Measurements from ENCODE around the gene CARD9. TPM values are rescaled to one million over a fixed set of nuclear protein-coding genes. Genes with fewer than 3 reads are reported as not detected.

The CARD9 gene
- total RNA-seq, 1 donor from 2014 or later: 1.4 TPM

- Mint-ChIP-seq H3K4me3 (peak overlapping the region; percentile 57), H3K27ac (ENCODE audit: unreplicated experiment) (no peak overlapping the region), H3K36me3 (ENCODE audit: low read depth) (peaks cover 3% of the 10 kb centered on the region), H3K27me3 (ENCODE audit: low read depth) (no peaks in the 10 kb centered on the region), H3K9me3 (no peaks in the 10 kb centered on the region), H3K4me1 (peaks cover 8% of the 10 kb centered on the region)
- no peak for TF ChIP-seq CTCF (conservative IDR thresholded peaks at IDR 0.05)
- no peak for DNase-seq (ENCODE audit: low read depth, low spot score)
Observed at GRCh38 chr9:136395345-136396218, 22.1 kb upstream of the CARD9 start.

GRCh38 chr9:136395020-136395340 is 21.5 kb upstream of the CARD9 start:
- no peak overlapping the region for H3K27ac Mint-ChIP-seq (ENCODE audit: unreplicated experiment)
- no peak for DNase-seq (ENCODE audit: low read depth, low spot score)
- peaks cover 8% of the 10 kb centered on the region for H3K4me1 Mint-ChIP-seq
- H3K4me3 Mint-ChIP-seq: no peak overlapping the region
- TF ChIP-seq CTCF (conservative IDR thresholded peaks at IDR 0.05): no peak
- no peaks in the 10 kb centered on the region for H3K9me3 Mint-ChIP-seq
- peaks cover 3% of the 10 kb centered on the region for H3K36me3 Mint-ChIP-seq (ENCODE audit: low read depth)
- H3K27me3 Mint-ChIP-seq (ENCODE audit: low read depth): no peaks in the 10 kb centered on the region

GRCh38 chr9:136394312-136395019 is 21.0 kb upstream of the CARD9 start:
- Mint-ChIP-seq H3K4me3 (no peak overlapping the region), H3K4me1 (peaks cover 8% of the 10 kb centered on the region), H3K27ac (ENCODE audit: unreplicated experiment) (no peak overlapping the region), H3K36me3 (ENCODE audit: low read depth) (peaks cover 6% of the 10 kb centered on the region), H3K9me3 (no peaks in the 10 kb centered on the region), H3K27me3 (ENCODE audit: low read depth) (no peaks in the 10 kb centered on the region)
- TF ChIP-seq CTCF (conservative IDR thresholded peaks at IDR 0.05): no peak
- DNase-seq (ENCODE audit: low read depth, low spot score): no peak

GRCh38 chr9:136393531-136393930 is 20.1 kb upstream of the CARD9 start:
- Mint-ChIP-seq H3K36me3 (ENCODE audit: low read depth) (peaks cover 6% of the 10 kb centered on the region), H3K27ac (ENCODE audit: unreplicated experiment) (no peak overlapping the region), H3K27me3 (ENCODE audit: low read depth) (no peaks in the 10 kb centered on the region), H3K4me1 (no peaks in the 10 kb centered on the region), H3K9me3 (no peaks in the 10 kb centered on the region), H3K4me3 (no peak overlapping the region)
- DNase-seq (ENCODE audit: low read depth, low spot score): no peak
- no peak for TF ChIP-seq CTCF (conservative IDR thresholded peaks at IDR 0.05)

- H3K27me3 Mint-ChIP-seq (ENCODE audit: low read depth): no peaks in the 10 kb centered on the region
- no peaks in the 10 kb centered on the region for H3K4me1 Mint-ChIP-seq
- no peak for DNase-seq (ENCODE audit: low read depth, low spot score)
- no peak overlapping the region for H3K4me3 Mint-ChIP-seq
- no peak for TF ChIP-seq CTCF (conservative IDR thresholded peaks at IDR 0.05)
- peaks cover 6% of the 10 kb centered on the region for H3K36me3 Mint-ChIP-seq (ENCODE audit: low read depth)
- H3K9me3 Mint-ChIP-seq: no peaks in the 10 kb centered on the region
- H3K27ac Mint-ChIP-seq (ENCODE audit: unreplicated experiment): no peak overlapping the region
Observed at GRCh38 chr9:136392538-136393449, 19.3 kb upstream of the CARD9 start.
